ENCODE results near the gene XAGE2.

Gene XAGE2

DNA sequence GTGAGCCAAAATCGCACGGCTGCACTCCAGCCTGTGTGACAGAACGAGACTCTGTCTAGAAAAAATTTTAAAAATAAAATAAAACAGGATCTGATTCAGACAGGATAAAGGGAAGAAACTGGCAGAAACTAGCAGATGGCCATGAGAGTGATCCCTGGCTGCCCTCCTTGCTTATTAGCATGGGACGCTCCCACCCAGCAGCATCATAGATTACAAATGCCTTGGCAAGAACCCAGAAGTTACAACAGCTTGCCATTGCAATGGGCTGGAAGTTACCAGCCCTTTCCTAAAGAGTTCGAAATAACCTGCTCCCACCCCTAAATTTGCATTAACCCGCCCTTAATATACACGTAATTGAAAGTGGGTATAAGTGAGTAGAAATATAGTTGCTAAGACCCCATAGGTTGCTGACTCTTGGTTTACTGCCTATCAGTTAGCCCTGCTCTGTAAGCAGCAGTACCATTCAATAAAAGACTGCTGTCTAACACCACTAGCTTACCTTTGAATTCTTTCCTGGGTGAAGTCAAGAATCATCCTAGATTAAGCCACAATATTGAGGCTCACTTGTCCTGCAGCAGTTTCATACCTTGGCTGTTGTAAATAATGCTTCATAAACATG is 9.1 kb upstream of the XAGE2 start:
- H2AFZ ChIP-seq (ENCODE audit: low read length) = no peak overlapping the region
- no peaks in the 10 kb centered on the region for H3F3A ChIP-seq (ENCODE audit: low read depth)
- H3K9ac ChIP-seq (ENCODE audit: low read depth, low read length, poor library complexity, severe bottlenecking) = no peak overlapping the region
- H3K9me3 ChIP-seq (ENCODE audit: insufficient read depth, low read depth, low read length) = no peaks in the 10 kb centered on the region
- H3K36me3 ChIP-seq (ENCODE audit: insufficient read depth, low read length) = no peaks in the 10 kb centered on the region
- H3K27me3 ChIP-seq (ENCODE audit: insufficient read depth, low read length, poor library complexity, severe bottlenecking) = no peaks in the 10 kb centered on the region
- H4K20me1 ChIP-seq (ENCODE audit: insufficient read depth, low read length, poor library complexity, severe bottlenecking) = no peaks in the 10 kb centered on the region
- no peaks in the 10 kb centered on the region for H3K4me1 ChIP-seq (ENCODE audit: insufficient read depth, low read length, poor library complexity, severe bottlenecking)
- H3K4me3 ChIP-seq (ENCODE audit: low read length, poor library complexity, severe bottlenecking) = no peak overlapping the region
- no peaks in the 10 kb centered on the region for H3K79me2 ChIP-seq (ENCODE audit: insufficient read depth, low read length)
- no peak overlapping the region for H3K4me2 ChIP-seq (ENCODE audit: low read depth, low read length, poor library complexity, severe bottlenecking)
- TF ChIP-seq, protein P1, sequence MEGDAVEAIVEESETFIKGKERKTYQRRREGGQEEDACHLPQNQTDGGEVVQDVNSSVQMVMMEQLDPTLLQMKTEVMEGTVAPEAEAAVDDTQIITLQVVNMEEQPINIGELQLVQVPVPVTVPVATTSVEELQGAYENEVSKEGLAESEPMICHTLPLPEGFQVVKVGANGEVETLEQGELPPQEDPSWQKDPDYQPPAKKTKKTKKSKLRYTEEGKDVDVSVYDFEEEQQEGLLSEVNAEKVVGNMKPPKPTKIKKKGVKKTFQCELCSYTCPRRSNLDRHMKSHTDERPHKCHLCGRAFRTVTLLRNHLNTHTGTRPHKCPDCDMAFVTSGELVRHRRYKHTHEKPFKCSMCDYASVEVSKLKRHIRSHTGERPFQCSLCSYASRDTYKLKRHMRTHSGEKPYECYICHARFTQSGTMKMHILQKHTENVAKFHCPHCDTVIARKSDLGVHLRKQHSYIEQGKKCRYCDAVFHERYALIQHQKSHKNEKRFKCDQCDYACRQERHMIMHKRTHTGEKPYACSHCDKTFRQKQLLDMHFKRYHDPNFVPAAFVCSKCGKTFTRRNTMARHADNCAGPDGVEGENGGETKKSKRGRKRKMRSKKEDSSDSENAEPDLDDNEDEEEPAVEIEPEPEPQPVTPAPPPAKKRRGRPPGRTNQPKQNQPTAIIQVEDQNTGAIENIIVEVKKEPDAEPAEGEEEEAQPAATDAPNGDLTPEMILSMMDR (conservative IDR thresholded peaks at IDR 0.05; ENCODE audit: low read length) = no peak
- TF ChIP-seq EZH2phosphoT487 (IDR thresholded peaks at IDR 0.05; ENCODE audit: borderline replicate concordance) = no peak
- H3K9me2 ChIP-seq (replicated peaks; ENCODE audit: low read depth, low read length) = no peaks in the 10 kb centered on the region

DNA sequence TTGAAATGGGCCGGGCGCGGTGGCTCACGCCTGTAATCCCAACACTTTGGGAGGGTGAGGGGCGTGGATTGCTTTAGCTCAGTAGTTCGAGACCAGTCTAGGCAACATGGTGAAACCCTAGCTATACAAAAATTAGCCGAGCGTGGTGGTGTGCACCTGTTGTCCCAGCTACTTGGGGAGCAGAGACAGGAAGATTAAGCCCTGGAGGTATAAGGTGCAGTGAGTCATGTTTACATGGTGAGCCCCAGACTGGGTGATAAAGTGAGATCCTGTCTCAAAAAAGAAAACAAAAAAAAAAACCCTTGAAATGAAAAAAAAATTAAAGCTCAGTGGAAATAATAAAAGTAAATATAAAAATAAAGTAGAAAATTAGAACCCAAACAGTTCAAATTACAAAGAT is 6.9 kb upstream of the XAGE2 start:
- Histone ChIP-seq H4K20me1 (ENCODE audit: insufficient read depth, low read length, poor library complexity, severe bottlenecking) (no peaks in the 10 kb centered on the region), H3K9me2 (replicated peaks; ENCODE audit: low read depth, low read length) (no peaks in the 10 kb centered on the region), H3F3A (ENCODE audit: low read depth) (no peaks in the 10 kb centered on the region), H3K36me3 (ENCODE audit: insufficient read depth, low read length) (no peaks in the 10 kb centered on the region), H3K4me3 (ENCODE audit: low read length, poor library complexity, severe bottlenecking) (no peak overlapping the region), H3K79me2 (ENCODE audit: insufficient read depth, low read length) (no peaks in the 10 kb centered on the region), H3K4me2 (ENCODE audit: low read depth, low read length, poor library complexity, severe bottlenecking) (no peak overlapping the region), H3K4me1 (ENCODE audit: insufficient read depth, low read length, poor library complexity, severe bottlenecking) (no peaks in the 10 kb centered on the region), H3K9me3 (ENCODE audit: insufficient read depth, low read depth, low read length) (no peaks in the 10 kb centered on the region), H2AFZ (ENCODE audit: low read length) (no peak overlapping the region), H3K27me3 (ENCODE audit: insufficient read depth, low read length, poor library complexity, severe bottlenecking) (no peaks in the 10 kb centered on the region), H3K9ac (ENCODE audit: low read depth, low read length, poor library complexity, severe bottlenecking) (no peak overlapping the region)
- TF ChIP-seq, protein P1 (conservative IDR thresholded peaks at IDR 0.05; ENCODE audit: low read length) = no peak
- no peak for TF ChIP-seq EZH2phosphoT487 (IDR thresholded peaks at IDR 0.05; ENCODE audit: borderline replicate concordance)

DNA sequence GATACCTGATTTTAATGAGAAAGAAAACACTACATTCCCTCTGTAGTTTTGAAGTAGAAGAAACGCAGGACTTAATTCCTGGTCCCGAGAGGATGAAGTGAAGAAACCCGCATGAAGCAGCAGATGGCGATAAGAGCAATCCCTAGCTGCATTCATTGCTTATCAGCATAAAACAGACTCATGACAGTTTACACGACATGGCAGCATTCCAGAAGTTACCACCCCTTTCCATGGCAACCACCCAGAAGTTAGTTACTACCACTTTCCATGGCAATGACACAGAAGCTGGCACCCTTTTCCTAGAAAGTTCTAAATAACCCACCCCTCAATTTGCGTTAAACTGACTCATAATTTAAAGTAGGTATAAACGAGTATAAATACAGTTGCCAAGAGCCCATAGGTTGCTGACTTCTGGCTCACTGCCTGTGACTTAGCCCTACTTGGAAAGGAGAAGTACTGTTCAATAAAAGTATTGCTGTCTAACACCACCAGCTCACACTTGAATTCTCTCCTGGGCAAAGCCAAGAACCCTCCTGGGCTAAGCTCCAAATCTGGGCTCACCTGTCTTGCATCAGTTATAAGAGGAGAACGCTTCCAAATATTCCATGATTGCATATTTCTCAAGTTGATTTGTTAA is 5.5 kb upstream of the XAGE2 start:
- Histone ChIP-seq H3K27me3 (ENCODE audit: insufficient read depth, low read length, poor library complexity, severe bottlenecking) (no peaks in the 10 kb centered on the region), H4K20me1 (ENCODE audit: insufficient read depth, low read length, poor library complexity, severe bottlenecking) (no peaks in the 10 kb centered on the region), H3F3A (ENCODE audit: low read depth) (no peaks in the 10 kb centered on the region), H3K79me2 (ENCODE audit: insufficient read depth, low read length) (no peaks in the 10 kb centered on the region), H3K4me2 (ENCODE audit: low read depth, low read length, poor library complexity, severe bottlenecking) (no peak overlapping the region), H2AFZ (ENCODE audit: low read length) (no peak overlapping the region), H3K36me3 (ENCODE audit: insufficient read depth, low read length) (no peaks in the 10 kb centered on the region), H3K4me3 (ENCODE audit: low read length, poor library complexity, severe bottlenecking) (no peak overlapping the region), H3K9ac (ENCODE audit: low read depth, low read length, poor library complexity, severe bottlenecking) (no peak overlapping the region), H3K9me3 (ENCODE audit: insufficient read depth, low read depth, low read length) (no peaks in the 10 kb centered on the region), H3K4me1 (ENCODE audit: insufficient read depth, low read length, poor library complexity, severe bottlenecking) (no peaks in the 10 kb centered on the region), H3K9me2 (replicated peaks; ENCODE audit: low read depth, low read length) (no peaks in the 10 kb centered on the region)
- TF ChIP-seq, protein P1 (conservative IDR thresholded peaks at IDR 0.05; ENCODE audit: low read length) = peak; percentile 27; the same call in 1 of the 2 replicates
- TF ChIP-seq EZH2phosphoT487 (IDR thresholded peaks at IDR 0.05; ENCODE audit: borderline replicate concordance) = no peak

Data from Loucy (cell line).